C4-2B (cell line): ENCODE measurements around the gene TIAM2.

Experiments
- H3K27ac ChIP-seq: fragments of 450-650 bp; 2 replicates; pipeline ENCODE4 v1.5.1; 2017
- ZFX ChIP-seq: fragments of 450-650 bp; IDR thresholded peaks from 2 replicates; pipeline ENCODE4 v1.6.1; 2017
- TF ChIP-seq, protein P1 (sequence below): fragments of 450-650 bp; conservative IDR thresholded peaks from 2 replicates; pipeline ENCODE4 v1.5.1; 2017; ENCODE audit warnings: mild to moderate bottlenecking

The TIAM2 gene

DNA sequence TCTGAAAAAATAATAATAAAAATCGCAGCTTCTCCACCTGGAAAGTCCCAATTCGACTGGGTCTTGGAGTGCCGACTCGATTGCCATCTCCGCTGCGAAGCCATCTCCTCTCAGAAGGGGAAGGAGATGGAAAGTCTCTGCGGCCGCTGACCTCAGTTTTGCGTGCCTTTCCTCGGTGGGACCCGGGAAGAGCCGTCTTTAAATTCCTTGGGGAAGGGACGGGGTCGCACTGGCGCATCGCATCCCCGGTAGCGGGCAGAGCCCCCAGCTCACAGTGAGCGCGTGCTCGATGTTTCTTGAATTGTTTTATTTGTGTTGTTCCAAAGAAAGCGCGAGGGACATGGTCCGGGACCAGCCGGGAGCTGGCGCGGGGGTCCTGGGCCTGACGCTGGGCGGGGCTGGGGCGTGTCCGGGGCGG, 270 bp upstream of the TIAM2 start:
- no peak overlapping the region for H3K27ac ChIP-seq
- TF ChIP-seq ZFX: no peak
- TF ChIP-seq, protein P1, sequence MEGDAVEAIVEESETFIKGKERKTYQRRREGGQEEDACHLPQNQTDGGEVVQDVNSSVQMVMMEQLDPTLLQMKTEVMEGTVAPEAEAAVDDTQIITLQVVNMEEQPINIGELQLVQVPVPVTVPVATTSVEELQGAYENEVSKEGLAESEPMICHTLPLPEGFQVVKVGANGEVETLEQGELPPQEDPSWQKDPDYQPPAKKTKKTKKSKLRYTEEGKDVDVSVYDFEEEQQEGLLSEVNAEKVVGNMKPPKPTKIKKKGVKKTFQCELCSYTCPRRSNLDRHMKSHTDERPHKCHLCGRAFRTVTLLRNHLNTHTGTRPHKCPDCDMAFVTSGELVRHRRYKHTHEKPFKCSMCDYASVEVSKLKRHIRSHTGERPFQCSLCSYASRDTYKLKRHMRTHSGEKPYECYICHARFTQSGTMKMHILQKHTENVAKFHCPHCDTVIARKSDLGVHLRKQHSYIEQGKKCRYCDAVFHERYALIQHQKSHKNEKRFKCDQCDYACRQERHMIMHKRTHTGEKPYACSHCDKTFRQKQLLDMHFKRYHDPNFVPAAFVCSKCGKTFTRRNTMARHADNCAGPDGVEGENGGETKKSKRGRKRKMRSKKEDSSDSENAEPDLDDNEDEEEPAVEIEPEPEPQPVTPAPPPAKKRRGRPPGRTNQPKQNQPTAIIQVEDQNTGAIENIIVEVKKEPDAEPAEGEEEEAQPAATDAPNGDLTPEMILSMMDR: no peak

DNA sequence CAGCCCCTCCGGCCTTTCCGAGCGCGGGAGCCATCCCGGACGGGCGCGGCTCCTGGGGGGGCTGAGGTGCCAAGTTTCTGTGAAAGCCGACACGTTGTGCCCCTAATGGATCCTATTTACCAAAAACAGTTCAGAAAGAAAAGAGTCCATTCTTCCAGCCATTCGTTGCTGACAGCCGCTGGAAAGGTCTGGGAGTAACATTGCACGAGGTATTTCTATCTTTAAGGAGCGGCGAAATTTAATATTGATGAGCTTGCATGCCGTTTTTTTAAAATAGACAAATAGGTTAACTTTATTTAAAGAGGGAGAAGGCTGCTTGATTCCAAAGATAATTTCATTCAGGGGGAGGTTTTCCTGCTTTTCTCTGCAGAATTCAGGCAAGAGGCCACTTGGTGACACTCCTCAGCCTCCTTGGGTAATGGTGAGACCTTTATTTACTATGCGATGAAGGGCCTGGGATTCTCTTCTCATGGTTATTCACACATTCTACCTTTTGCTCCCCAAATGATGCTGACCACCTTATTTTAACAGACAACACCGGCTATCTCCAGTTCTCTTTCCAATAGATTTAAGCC, 988 bp downstream of the TIAM2 start:
- no peak overlapping the region for H3K27ac ChIP-seq
- TF ChIP-seq, protein P1: no peak
- TF ChIP-seq ZFX: no peak

DNA sequence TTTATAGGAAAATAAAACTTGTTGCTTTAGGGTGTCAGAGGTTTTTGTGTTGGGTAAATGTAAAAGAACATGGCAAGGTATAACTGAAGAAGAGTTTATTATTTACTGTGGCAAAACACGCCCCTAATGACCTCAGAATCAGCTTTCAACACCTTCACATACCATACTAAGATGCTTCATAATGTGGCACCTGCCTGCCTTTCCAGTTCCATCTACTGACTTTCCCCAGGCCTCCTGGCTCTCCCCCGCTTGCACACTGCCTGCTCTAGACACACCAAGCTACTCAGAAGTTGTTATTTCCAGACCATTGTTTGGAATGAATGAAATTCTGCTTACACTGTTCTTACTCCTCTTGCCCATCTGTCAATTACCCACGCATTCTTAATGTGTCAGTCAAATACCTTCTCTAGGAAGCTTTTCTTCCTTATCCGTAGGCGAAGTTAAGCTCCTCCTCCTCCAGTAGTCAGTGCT, 1.8 kb downstream of the TIAM2 start:
- TF ChIP-seq ZFX: no peak
- TF ChIP-seq, protein P1: no peak

DNA sequence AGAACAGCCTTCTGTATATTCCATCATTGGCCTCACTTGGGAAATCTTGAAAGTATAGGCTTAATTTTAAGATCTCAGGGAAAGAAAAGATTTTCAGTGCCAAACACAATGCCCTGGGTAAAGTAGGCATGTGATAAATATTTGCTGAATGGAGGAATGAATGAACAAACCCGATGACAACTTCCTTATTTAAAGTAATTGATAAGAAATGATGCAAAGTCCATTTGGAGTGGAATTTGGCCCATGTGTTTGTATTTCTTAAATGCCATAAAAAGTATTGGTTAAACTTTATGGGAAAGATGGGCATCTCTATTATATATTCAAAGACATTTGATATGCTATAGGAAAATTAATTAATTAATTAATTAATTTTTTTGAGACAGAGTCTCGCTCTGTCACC, 3.7 kb downstream of the TIAM2 start:
- no peak overlapping the region for H3K27ac ChIP-seq
- TF ChIP-seq ZFX: no peak
- TF ChIP-seq, protein P1: no peak

More for the DNA sequence above, 1.8 kb downstream of the TIAM2 start:
- H3K27ac ChIP-seq: no peak overlapping the region

DNA sequence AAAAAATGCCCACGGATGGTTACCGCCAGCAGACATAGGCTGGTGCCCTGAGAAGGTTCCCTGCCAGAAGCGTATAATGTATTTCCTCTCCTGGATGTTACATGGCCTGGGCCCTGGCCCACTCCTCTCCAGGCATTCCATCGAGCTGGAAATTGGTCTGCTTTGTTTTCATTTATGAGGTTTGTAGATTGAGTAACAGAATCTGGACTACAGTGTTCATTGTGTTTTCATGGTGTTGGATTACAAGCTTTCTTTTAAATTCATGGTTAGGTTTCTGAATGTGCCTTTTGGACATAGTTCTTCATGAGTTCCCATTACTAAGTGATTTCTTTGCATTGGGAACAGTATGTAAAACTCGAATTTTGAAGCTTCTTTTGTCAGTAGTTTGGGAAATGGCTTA, 6.4 kb downstream of the TIAM2 start:
- no peak for TF ChIP-seq ZFX
- TF ChIP-seq, protein P1: no peak
- H3K27ac ChIP-seq: no peak overlapping the region

DNA sequence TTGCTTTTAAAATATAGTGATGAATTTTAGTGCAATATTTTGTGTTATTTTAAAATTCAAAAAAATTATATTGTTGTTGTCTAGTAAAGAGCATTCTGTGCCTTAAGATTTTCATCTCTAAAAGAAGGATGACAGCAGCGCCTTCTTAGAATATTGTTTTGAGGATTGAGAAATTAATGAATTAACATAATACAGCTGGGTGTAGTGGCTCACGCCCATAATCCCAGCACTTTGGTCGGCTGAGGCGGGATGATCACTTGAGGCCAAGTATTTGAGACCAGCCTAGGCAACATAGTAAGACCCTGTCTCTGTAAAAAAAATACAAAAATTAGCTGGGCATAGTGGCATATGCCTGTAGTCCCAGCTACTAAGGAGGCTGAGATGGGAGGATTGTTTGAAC, 6.8 kb downstream of the TIAM2 start:
- no peak overlapping the region for H3K27ac ChIP-seq
- TF ChIP-seq ZFX: no peak
- TF ChIP-seq, protein P1: no peak

DNA sequence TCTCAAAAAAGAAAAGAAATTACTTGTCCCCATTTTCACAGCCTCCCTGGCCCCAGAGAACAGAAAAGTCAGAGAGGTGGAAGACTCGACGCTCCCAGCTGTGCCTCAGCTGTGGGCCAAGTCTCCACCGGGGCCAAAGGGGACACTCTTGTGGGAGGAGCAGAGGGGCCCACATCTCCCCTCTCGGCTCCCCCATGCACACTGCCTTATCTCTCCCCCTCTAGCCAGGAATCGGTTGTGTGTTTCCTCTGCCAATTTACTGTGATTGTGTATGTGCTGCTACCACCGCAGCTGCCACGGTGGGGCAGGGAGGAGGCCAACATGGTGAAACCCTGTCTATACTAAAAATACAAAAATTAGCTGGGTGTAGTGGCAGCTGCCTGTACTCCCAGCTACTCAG, 8.4 kb downstream of the TIAM2 start:
- TF ChIP-seq ZFX: no peak
- TF ChIP-seq, protein P1: no peak
- no peak overlapping the region for H3K27ac ChIP-seq
